ENCODE data around the gene TRPV2. TPM values are rescaled to one million over a fixed set of nuclear protein-coding genes. Genes with fewer than 3 reads are reported as not detected.

The TRPV2 gene
- polyA plus RNA-seq, 1 experiment: 7.9 TPM

- ChIA-PET CTCF (interaction anchor here (0.5 to 8.8 kb wide), 25 partner anchors 10 to 150 kb away, joined by 3 to 264 read pairs (median 6); no protein-coding TSS in a partner anchor), POLR2A (interaction anchor here (1.0 kb wide), 1 partner anchor 15 kb away, joined by 3 read pairs; no protein-coding TSS in a partner anchor)
- H3K36me3 ChIP-seq (ENCODE audit: control insufficient read depth, insufficient read depth, low read length): peaks cover 8% of the 10 kb centered on the region
- no peak for TF ChIP-seq CTCF (IDR thresholded peaks at IDR 0.05; ENCODE audit: insufficient read depth, low read depth, low read length)
- no peak overlapping the region for H3K4me3 ChIP-seq (ENCODE audit: low read depth, low read length)
- no peak for DNase-seq (ENCODE audit: low read depth)
- no peaks in the 10 kb centered on the region for H3K27me3 ChIP-seq (ENCODE audit: control insufficient read depth, insufficient read depth, low read length)
Observed at GRCh38 chr17:16453493-16453851, 38.1 kb downstream of the TRPV2 start.

- peaks cover 1% of the 10 kb centered on the region; the same call in 1 of the 2 replicates for H3K36me3 ChIP-seq (ENCODE audit: control insufficient read depth, insufficient read depth, low read length)
- H3K4me3 ChIP-seq (ENCODE audit: low read depth, low read length): no peak overlapping the region
- DNase-seq (ENCODE audit: low read depth): no peak
- ChIA-PET CTCF (interaction anchor here (8.8 kb wide), 1 partner anchor 65 kb away, joined by 264 read pairs; no protein-coding TSS in a partner anchor), POLR2A (interaction anchor here (0.6 kb wide), 1 partner anchor 69 kb away, joined by 3 read pairs; no protein-coding TSS in a partner anchor)
- no peak for TF ChIP-seq CTCF (IDR thresholded peaks at IDR 0.05; ENCODE audit: insufficient read depth, low read depth, low read length)
- H3K27me3 ChIP-seq (ENCODE audit: control insufficient read depth, insufficient read depth, low read length): no peaks in the 10 kb centered on the region
Observed at GRCh38 chr17:16455997-16456741, 40.8 kb downstream of the TRPV2 start.

- no peaks in the 10 kb centered on the region for H3K27me3 ChIP-seq (ENCODE audit: control insufficient read depth, insufficient read depth, low read length)
- peaks cover 1% of the 10 kb centered on the region; the same call in 1 of the 2 replicates for H3K36me3 ChIP-seq (ENCODE audit: control insufficient read depth, insufficient read depth, low read length)
- no peak for TF ChIP-seq CTCF (IDR thresholded peaks at IDR 0.05; ENCODE audit: insufficient read depth, low read depth, low read length)
- no peak overlapping the region for H3K4me3 ChIP-seq (ENCODE audit: low read depth, low read length)
- POLR2A ChIA-PET: no interaction called here
- DNase-seq (ENCODE audit: low read depth): no peak
- CTCF ChIA-PET: interaction anchor here (8.8 kb wide), 1 partner anchor 64 kb away, joined by 264 read pairs; no protein-coding TSS in a partner anchor
Observed at GRCh38 chr17:16456742-16457316, 41.5 kb downstream of the TRPV2 start.

GRCh38 chr17:16459271-16459670 is 43.9 kb downstream of the TRPV2 start:
- no peaks in the 10 kb centered on the region for H3K27me3 ChIP-seq (ENCODE audit: control insufficient read depth, insufficient read depth, low read length)
- DNase-seq (ENCODE audit: low read depth): no peak
- H3K4me3 ChIP-seq (ENCODE audit: low read depth, low read length): no peak overlapping the region
- ChIA-PET CTCF (interaction anchor here (1.1 to 3.4 kb wide), 2 partner anchors 62 to 130 kb away, joined by 3 to 19 read pairs; no protein-coding TSS in a partner anchor), POLR2A (no interaction called here)
- TF ChIP-seq CTCF (IDR thresholded peaks at IDR 0.05; ENCODE audit: insufficient read depth, low read depth, low read length): no peak
- peaks cover 1% of the 10 kb centered on the region; the same call in 1 of the 2 replicates for H3K36me3 ChIP-seq (ENCODE audit: control insufficient read depth, insufficient read depth, low read length)

GRCh38 chr17:16459855-16460550 is 44.6 kb downstream of the TRPV2 start:
- no peak for DNase-seq (ENCODE audit: low read depth)
- CTCF ChIA-PET: interaction anchor here (0.6 to 3.4 kb wide), 2 partner anchors 62 to 63 kb away, joined by 3 to 19 read pairs; no protein-coding TSS in a partner anchor
- TF ChIP-seq CTCF (IDR thresholded peaks at IDR 0.05; ENCODE audit: insufficient read depth, low read depth, low read length): no peak
- Histone ChIP-seq H3K27me3 (ENCODE audit: control insufficient read depth, insufficient read depth, low read length) (no peaks in the 10 kb centered on the region), H3K36me3 (ENCODE audit: control insufficient read depth, insufficient read depth, low read length) (peaks cover 1% of the 10 kb centered on the region; the same call in 1 of the 2 replicates), H3K4me3 (ENCODE audit: low read depth, low read length) (no peak overlapping the region)
- POLR2A ChIA-PET: no interaction called here

All from BJ (cell line).